ENCODE data around the gene KRTAP12-3. TPM values are rescaled to one million over a fixed set of nuclear protein-coding genes. Genes with fewer than 3 reads are reported as not detected.

The KRTAP12-3 gene
- total RNA-seq, 1 donor from 2014 or later, result not detected

DNA sequence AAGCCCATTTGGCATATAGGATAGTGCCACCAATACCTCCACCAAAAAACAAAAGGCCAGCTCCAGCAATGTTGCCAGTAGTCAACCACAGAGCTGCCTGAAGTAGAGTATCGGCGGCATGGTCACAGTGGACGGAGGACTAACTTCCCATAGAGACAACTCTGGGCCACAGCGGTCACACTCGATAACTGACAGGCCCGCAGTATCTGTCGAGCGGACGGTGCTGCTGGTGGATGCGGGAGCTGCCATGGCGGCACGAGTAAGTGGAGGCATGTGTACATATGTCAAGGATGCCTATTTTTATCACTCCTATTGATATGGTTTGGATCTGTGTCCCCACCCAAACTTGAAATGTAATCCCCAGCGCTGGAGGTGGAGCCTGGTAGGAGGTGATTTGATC lies 20.1 kb downstream of the KRTAP12-3 start:
- Mint-ChIP-seq H3K27me3 (ENCODE audit: low read depth) (peaks cover 65% of the 10 kb centered on the region), H3K27ac (no peak overlapping the region), H3K4me1 (no peaks in the 10 kb centered on the region), H3K9me3 (peaks cover 13% of the 10 kb centered on the region), H3K36me3 (no peaks in the 10 kb centered on the region), H3K4me3 (no peak overlapping the region)
- TF ChIP-seq CTCF (IDR thresholded peaks at IDR 0.05; ENCODE audit: unreplicated experiment), result no peak
- no peak for DNase-seq (ENCODE audit: low spot score in 2 of 2, unreplicated experiment in 2 of 2)

DNA sequence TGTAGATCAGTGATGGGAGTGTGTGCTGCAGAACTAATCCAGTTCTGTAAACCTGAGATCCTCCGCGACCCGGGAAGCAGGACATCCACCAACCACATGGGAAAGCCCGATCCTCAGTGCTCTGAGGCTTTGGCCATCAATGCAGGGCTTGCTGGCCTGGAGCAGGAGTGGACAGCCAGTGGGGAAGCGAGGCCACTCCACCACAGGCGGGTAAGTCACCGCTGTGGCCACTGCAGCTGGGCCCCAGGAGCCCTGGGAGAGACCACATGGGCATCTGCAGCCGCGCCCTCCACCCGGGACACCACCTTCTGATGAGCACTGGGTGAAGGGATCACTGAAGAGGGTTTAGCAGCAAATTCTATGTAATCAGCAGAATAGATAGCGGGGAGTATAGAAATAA lies 23.4 kb downstream of the KRTAP12-3 start:
- no peaks in the 10 kb centered on the region for H3K4me1 Mint-ChIP-seq
- no peaks in the 10 kb centered on the region for H3K36me3 Mint-ChIP-seq
- H3K4me3 Mint-ChIP-seq, result no peak overlapping the region
- H3K27me3 Mint-ChIP-seq (ENCODE audit: low read depth), result peaks cover 66% of the 10 kb centered on the region
- no peak overlapping the region for H3K27ac Mint-ChIP-seq
- no peak for DNase-seq (ENCODE audit: low spot score in 2 of 2, unreplicated experiment in 2 of 2)
- no peak for TF ChIP-seq CTCF (IDR thresholded peaks at IDR 0.05; ENCODE audit: unreplicated experiment)
- no peaks in the 10 kb centered on the region for H3K9me3 Mint-ChIP-seq

GRCh38 chr21:44681861-44682579 lies 24.3 kb downstream of the KRTAP12-3 start, which contains the start of gene KRTAP12-1:
TSS of gene KRTAP12-1 (minus strand) at chr21:44682163. CDS start at chr21:44682123, 40 bp downstream.
- Mint-ChIP-seq H3K9me3 (no peaks in the 10 kb centered on the region), H3K27me3 (ENCODE audit: low read depth) (peaks cover 64% of the 10 kb centered on the region), H3K36me3 (no peaks in the 10 kb centered on the region), H3K4me1 (peaks cover 5% of the 10 kb centered on the region), H3K27ac (no peak within 1 kb of the TSS), H3K4me3 (no peak within 1 kb of the TSS)
- TF ChIP-seq CTCF (IDR thresholded peaks at IDR 0.05; ENCODE audit: unreplicated experiment), result no peak
- peak in 1 of 2 experiments; percentile 22 for DNase-seq (ENCODE audit: low spot score in 2 of 2, unreplicated experiment in 2 of 2)

GRCh38 chr21:44682580-44683151 lies 24.9 kb downstream of the KRTAP12-3 start:
- Mint-ChIP-seq H3K9me3 (no peaks in the 10 kb centered on the region), H3K4me3 (no peak overlapping the region), H3K27ac (no peak overlapping the region), H3K27me3 (ENCODE audit: low read depth) (peaks cover 64% of the 10 kb centered on the region), H3K36me3 (no peaks in the 10 kb centered on the region), H3K4me1 (peaks cover 5% of the 10 kb centered on the region)
- no peak for TF ChIP-seq CTCF (IDR thresholded peaks at IDR 0.05; ENCODE audit: unreplicated experiment)
- DNase-seq (ENCODE audit: low spot score in 2 of 2, unreplicated experiment in 2 of 2), result peak in 1 of 2 experiments; percentile 30

DNA sequence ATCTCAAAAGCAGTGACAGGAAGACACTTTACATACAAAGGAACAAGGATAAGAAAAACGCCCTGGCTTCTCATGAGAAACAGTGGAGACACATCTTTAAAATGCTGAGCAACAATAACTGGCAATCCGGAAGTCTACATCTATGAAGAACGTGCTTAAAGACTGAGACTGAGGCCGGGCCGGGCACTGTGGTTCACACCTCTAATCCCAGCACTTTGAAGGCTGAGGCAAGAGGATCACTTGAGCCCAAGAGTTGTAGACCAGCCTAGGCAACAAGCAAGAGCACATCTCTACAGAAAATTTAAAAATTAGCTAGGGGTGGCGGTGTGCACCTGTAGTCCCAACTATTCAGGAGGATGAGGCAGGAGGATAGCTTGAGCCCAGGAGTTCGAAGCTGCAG lies 26.3 kb downstream of the KRTAP12-3 start:
- Mint-ChIP-seq H3K4me1 (peaks cover 5% of the 10 kb centered on the region), H3K27me3 (ENCODE audit: low read depth) (peaks cover 69% of the 10 kb centered on the region), H3K9me3 (no peaks in the 10 kb centered on the region), H3K4me3 (no peak overlapping the region), H3K36me3 (no peaks in the 10 kb centered on the region), H3K27ac (no peak overlapping the region)
- TF ChIP-seq CTCF (IDR thresholded peaks at IDR 0.05; ENCODE audit: unreplicated experiment), result no peak
- DNase-seq (ENCODE audit: low spot score in 2 of 2, unreplicated experiment in 2 of 2), result no peak
